Superior temporal gyrus (tissue), 1 donor: Measurements from ENCODE around the gene SHROOM3.

ENCODE experiments used
- DNase-seq: peaks from one replicate; pipeline ENCODE4 v3.0.0-alpha.2; 2016; ENCODE audit errors: extremely low spot score

The SHROOM3 gene

GRCh38 chr4:76821641-76822040, 386.6 kb downstream of the SHROOM3 start:
- DNase-seq = peak; percentile 66

- no peak for DNase-seq
These were observed 387.3 kb downstream of the SHROOM3 start for GRCh38 chr4:76822303-76822702.

GRCh38 chr4:76823495-76823894, 388.5 kb downstream of the SHROOM3 start:
- no peak for DNase-seq

- no peak for DNase-seq
These were observed 395.6 kb downstream of the SHROOM3 start for GRCh38 chr4:76830612-76830963.

- no peak for DNase-seq
These were observed 396.1 kb downstream of the SHROOM3 start for GRCh38 chr4:76830964-76831703.

- DNase-seq = no peak
These were observed 396.8 kb downstream of the SHROOM3 start for GRCh38 chr4:76831711-76832373.
